Liver (tissue), 9 donors: ENCODE measurements around the gene MCU. TPM values are rescaled to one million over a fixed set of nuclear protein-coding genes. Genes with fewer than 3 reads are reported as not detected.

Experiments
- DNase-seq: peaks from one replicate; pipeline ENCODE4 v3.0.0-alpha.2; 2017; ENCODE audit warnings: low spot score
- H3K27ac ChIP-seq, 2 donors: one replicate each; pipeline ENCODE4 v1.7.0; 2013; ENCODE audit warnings: inconsistent platforms in 2 of 2, low read length in 2 of 2, control low read depth in 1 of 2, low read depth in 1 of 2, mild to moderate bottlenecking in 1 of 2
- H3K27me3 ChIP-seq, 4 donors: one replicate each; pipeline versions ENCODE4 v1.6.1 to v1.7.0; 2013; ENCODE audit warnings: low read length in 3 of 4, inconsistent platforms in 1 of 4, mild to moderate bottlenecking in 1 of 4, moderate library complexity in 1 of 4; ENCODE audit not compliant: control insufficient read depth in 4 of 4, insufficient read depth in 4 of 4
- H3K36me3 ChIP-seq, 4 donors: one replicate each; pipeline versions ENCODE4 v1.6.1 to v1.7.0; 2013; ENCODE audit warnings: low read length in 3 of 4, mild to moderate bottlenecking in 3 of 4, low read depth in 1 of 4, moderate library complexity in 1 of 4; ENCODE audit not compliant: control insufficient read depth in 4 of 4, insufficient read depth in 3 of 4
- H3K4me1 ChIP-seq, 4 donors: one replicate each; pipeline versions ENCODE4 v1.6.1 to v1.7.0; 2013; ENCODE audit warnings: low read length in 3 of 4, mild to moderate bottlenecking in 3 of 4, moderate library complexity in 1 of 4; ENCODE audit not compliant: control insufficient read depth in 4 of 4, insufficient read depth in 4 of 4
- H3K4me3 ChIP-seq, 3 donors: one replicate each; pipeline versions ENCODE4 v1.6.1 to v1.7.0; 2013; ENCODE audit warnings: low read length in 3 of 3, control low read depth in 1 of 3, low read depth in 1 of 3, mild to moderate bottlenecking in 1 of 3
- H3K9ac ChIP-seq, 2 donors: one replicate each; pipeline ENCODE4 v1.7.0; 2013; ENCODE audit warnings: low read length in 2 of 2, mild to moderate bottlenecking in 2 of 2, moderate library complexity in 2 of 2, control low read depth in 1 of 2, low read depth in 1 of 2
- H3K9me3 ChIP-seq, 4 donors: one replicate each; pipeline versions ENCODE4 v1.6.1 to v1.7.0; 2013; ENCODE audit warnings: low read length in 3 of 4; ENCODE audit not compliant: control insufficient read depth in 4 of 4
- CTCF ChIP-seq: fragments of 150-350 bp; IDR thresholded peaks from 2 replicates; pipeline ENCODE4 v1.5.1; 2017; ENCODE audit warnings: improper control_type of control experiment, low read depth, low read length; ENCODE audit not compliant: missing input control
- FOXA2 ChIP-seq: IDR thresholded peaks from 2 replicates; pipeline ENCODE4 v1.6.1; 2016; ENCODE audit warnings: antibody characterized with exemption
- GABPA ChIP-seq, 2 donors: IDR thresholded peaks in 1 of 2; conservative IDR thresholded peaks in 1 of 2; 2 replicates each; pipeline ENCODE4 v1.6.1; 2016; ENCODE audit warnings: antibody characterized with exemption in 2 of 2, mild to moderate bottlenecking in 1 of 2, moderate library complexity in 1 of 2
- HNF4G ChIP-seq: IDR thresholded peaks from 2 replicates; pipeline ENCODE4 v1.6.1; 2016; ENCODE audit warnings: antibody characterized with exemption
- JUND ChIP-seq, 2 donors: IDR thresholded peaks; 2 replicates each; pipeline ENCODE4 v1.6.1; 2016; ENCODE audit warnings: antibody characterized with exemption in 2 of 2
- MAX ChIP-seq: IDR thresholded peaks from 2 replicates; pipeline ENCODE4 v1.6.1; 2016; ENCODE audit warnings: antibody characterized with exemption
- NR2F2 ChIP-seq: IDR thresholded peaks from 2 replicates; pipeline ENCODE4 v1.6.1; 2016; ENCODE audit warnings: antibody characterized with exemption
- RAD21 ChIP-seq, 2 donors: IDR thresholded peaks; 2 replicates each; pipeline ENCODE4 v1.6.1; 2016; ENCODE audit warnings: antibody characterized with exemption in 2 of 2, mild to moderate bottlenecking in 2 of 2
- RXRA ChIP-seq, 2 donors: IDR thresholded peaks; 2 replicates each; pipeline ENCODE4 v1.6.1; 2017 to 2018; ENCODE audit warnings: antibody characterized with exemption in 2 of 2, mild to moderate bottlenecking in 1 of 2
- SP1 ChIP-seq: IDR thresholded peaks from 2 replicates; pipeline ENCODE4 v1.6.1; 2018; ENCODE audit warnings: antibody characterized with exemption, mild to moderate bottlenecking
- TAF1 ChIP-seq: conservative IDR thresholded peaks from 2 replicates; pipeline ENCODE4 v1.6.1; 2016; ENCODE audit warnings: antibody characterized with exemption, mild to moderate bottlenecking
- YY1 ChIP-seq: IDR thresholded peaks from 2 replicates; pipeline ENCODE4 v1.6.1; 2016; ENCODE audit warnings: antibody characterized with exemption, mild to moderate bottlenecking
- WGBS: extraction: QIAGEN DNeasy Blood & Tissue Kit; methylation state at CpG from one replicate; pipeline ENCODE4 v1.1.7; 2013; 5-methylcytosine and 5-hydroxymethylcytosine counted together
- polyA plus RNA-seq, 2 donors: library from polyadenylated mRNA; stranded (reverse) in 1 of 2; unstranded in 1 of 2; fragments of 200-250 nt in 1 of 2; fragments of >200 nt in 1 of 2; fragmentation: Nextera tagmentation in 1 of 2; extraction: Ambion mirVana in 1 of 2; gene quantifications; one replicate each; pipeline versions ENCODE4 v1.2.1 to v1.2.3, GENCODE V29; 2013 to 2015
- total RNA-seq, 2 donors: library from RNA; depleted of rRNA; stranded (reverse); fragments of >200 nt; gene quantifications; one replicate each; pipeline ENCODE4 v1.2.3, GENCODE V29; 2014
- TF ChIP-seq, protein P1 (sequence below): IDR thresholded peaks from 2 replicates; pipeline ENCODE4 v1.6.1; 2016; ENCODE audit warnings: antibody characterized with exemption, mild to moderate bottlenecking
- TF ChIP-seq, protein P2 (sequence below): IDR thresholded peaks from 2 replicates; pipeline ENCODE4 v1.6.1; 2016; ENCODE audit warnings: antibody characterized with exemption
- donor health status: healthy.
- donor health status: healthy.
- donor health status: healthy.
- donor health status: healthy.
- donor health status: healthy.

Gene MCU
- total and polyA plus RNA-seq, 4 donors, result 6.4 to 13.0 (median 8.8) TPM

GRCh38 chr10:72881291-72881690 lies 189.3 kb downstream of the MCU start:
- H3K4me3 ChIP-seq, result no peak overlapping the region
- no peak overlapping the region for H3K9ac ChIP-seq
- H3K27ac ChIP-seq, result no peak overlapping the region
- H3K36me3 ChIP-seq, result no peaks in the 10 kb centered on the region
- H3K27me3 ChIP-seq, result no peaks in the 10 kb centered on the region
- 99% methylated on average over 2 of the region's 2 CpGs for WGBS
- TF ChIP-seq TAF1 (no peak), FOXA2 (no peak), MAX (no peak), NR2F2 (no peak), CTCF (no peak), HNF4G (no peak), JUND (IDR thresholded peaks at IDR 0.05) (no peak), RXRA (IDR thresholded peaks at IDR 0.05) (no peak), RAD21 (IDR thresholded peaks at IDR 0.05) (no peak), GABPA (IDR thresholded peaks at IDR 0.05 in 1 of 2, conservative IDR thresholded peaks at IDR 0.05 in 1 of 2) (no peak)
- TF ChIP-seq, protein P1, sequence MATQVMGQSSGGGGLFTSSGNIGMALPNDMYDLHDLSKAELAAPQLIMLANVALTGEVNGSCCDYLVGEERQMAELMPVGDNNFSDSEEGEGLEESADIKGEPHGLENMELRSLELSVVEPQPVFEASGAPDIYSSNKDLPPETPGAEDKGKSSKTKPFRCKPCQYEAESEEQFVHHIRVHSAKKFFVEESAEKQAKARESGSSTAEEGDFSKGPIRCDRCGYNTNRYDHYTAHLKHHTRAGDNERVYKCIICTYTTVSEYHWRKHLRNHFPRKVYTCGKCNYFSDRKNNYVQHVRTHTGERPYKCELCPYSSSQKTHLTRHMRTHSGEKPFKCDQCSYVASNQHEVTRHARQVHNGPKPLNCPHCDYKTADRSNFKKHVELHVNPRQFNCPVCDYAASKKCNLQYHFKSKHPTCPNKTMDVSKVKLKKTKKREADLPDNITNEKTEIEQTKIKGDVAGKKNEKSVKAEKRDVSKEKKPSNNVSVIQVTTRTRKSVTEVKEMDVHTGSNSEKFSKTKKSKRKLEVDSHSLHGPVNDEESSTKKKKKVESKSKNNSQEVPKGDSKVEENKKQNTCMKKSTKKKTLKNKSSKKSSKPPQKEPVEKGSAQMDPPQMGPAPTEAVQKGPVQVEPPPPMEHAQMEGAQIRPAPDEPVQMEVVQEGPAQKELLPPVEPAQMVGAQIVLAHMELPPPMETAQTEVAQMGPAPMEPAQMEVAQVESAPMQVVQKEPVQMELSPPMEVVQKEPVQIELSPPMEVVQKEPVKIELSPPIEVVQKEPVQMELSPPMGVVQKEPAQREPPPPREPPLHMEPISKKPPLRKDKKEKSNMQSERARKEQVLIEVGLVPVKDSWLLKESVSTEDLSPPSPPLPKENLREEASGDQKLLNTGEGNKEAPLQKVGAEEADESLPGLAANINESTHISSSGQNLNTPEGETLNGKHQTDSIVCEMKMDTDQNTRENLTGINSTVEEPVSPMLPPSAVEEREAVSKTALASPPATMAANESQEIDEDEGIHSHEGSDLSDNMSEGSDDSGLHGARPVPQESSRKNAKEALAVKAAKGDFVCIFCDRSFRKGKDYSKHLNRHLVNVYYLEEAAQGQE, result no peak
- TF ChIP-seq, protein P2, sequence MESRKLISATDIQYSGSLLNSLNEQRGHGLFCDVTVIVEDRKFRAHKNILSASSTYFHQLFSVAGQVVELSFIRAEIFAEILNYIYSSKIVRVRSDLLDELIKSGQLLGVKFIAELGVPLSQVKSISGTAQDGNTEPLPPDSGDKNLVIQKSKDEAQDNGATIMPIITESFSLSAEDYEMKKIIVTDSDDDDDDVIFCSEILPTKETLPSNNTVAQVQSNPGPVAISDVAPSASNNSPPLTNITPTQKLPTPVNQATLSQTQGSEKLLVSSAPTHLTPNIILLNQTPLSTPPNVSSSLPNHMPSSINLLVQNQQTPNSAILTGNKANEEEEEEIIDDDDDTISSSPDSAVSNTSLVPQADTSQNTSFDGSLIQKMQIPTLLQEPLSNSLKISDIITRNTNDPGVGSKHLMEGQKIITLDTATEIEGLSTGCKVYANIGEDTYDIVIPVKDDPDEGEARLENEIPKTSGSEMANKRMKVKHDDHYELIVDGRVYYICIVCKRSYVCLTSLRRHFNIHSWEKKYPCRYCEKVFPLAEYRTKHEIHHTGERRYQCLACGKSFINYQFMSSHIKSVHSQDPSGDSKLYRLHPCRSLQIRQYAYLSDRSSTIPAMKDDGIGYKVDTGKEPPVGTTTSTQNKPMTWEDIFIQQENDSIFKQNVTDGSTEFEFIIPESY, result no peak
- no peak for DNase-seq
- no peaks in the 10 kb centered on the region for H3K4me1 ChIP-seq
- H3K9me3 ChIP-seq, result no peaks in the 10 kb centered on the region

GRCh38 chr10:72883861-72884260 lies 191.9 kb downstream of the MCU start:
- H3K9ac ChIP-seq, result no peak overlapping the region
- 91% methylated on average over 2 of the region's 2 CpGs for WGBS
- H3K27me3 ChIP-seq, result no peaks in the 10 kb centered on the region
- TF ChIP-seq JUND (IDR thresholded peaks at IDR 0.05) (no peak), YY1 (no peak), FOXA2 (no peak), MAX (no peak), RXRA (IDR thresholded peaks at IDR 0.05) (no peak), TAF1 (no peak), SP1 (no peak)
- TF ChIP-seq, protein P1, result no peak
- TF ChIP-seq, protein P2, result no peak
- H3K4me3 ChIP-seq, result no peak overlapping the region
- no peak overlapping the region for H3K27ac ChIP-seq
- DNase-seq, result no peak
- no peaks in the 10 kb centered on the region for H3K4me1 ChIP-seq
- no peaks in the 10 kb centered on the region for H3K9me3 ChIP-seq
- peaks cover 0 to 2% (median 0%) of the 10 kb centered on the region in 4 donors for H3K36me3 ChIP-seq
